Measurements from ENCODE around the gene AVPI1. TPM values are rescaled to one million over a fixed set of nuclear protein-coding genes. Genes with fewer than 3 reads are reported as not detected.
A peak's percentile ranks its signal among the peaks of the same experiment; 100 is the strongest.
"Not testable (repeated sequence)": the region's sequence is repeated elsewhere in the genome, so short reads cannot be mapped to it uniquely, and the experiment has no call there.

AVPI1 gene
- total RNA-seq, 1 donor from 2014 or later = 6.7 TPM

DNA sequence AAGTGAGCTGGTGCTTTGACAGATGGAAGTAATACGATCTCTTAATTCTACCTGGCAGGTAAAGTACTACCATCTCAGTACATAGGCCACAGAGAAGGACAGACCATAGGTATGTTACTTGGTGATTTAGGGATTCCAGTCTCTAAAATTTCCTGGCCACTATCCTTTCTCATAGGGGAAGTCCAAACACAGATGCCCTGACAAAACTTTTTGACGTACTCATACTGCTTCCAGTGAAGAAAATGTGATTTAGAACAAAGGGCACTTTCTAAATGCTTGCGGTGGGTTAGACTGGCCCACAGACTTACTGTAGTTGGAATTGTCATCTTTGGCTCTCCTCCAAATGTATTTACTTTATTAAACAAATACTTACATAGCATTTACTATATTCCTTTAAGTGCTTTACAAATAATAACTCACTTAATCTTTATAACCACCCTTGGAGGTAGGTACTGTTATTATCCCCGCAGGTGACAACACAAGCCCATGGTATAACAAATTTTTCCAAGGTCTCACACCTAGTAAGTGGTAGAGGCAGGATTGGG lies 43.5 kb downstream of the AVPI1 start:
- intact Hi-C loops (cut with micrococcal nuclease) = no loop called here
- H3K4me3 ChIP-seq = no peak overlapping the region
- no peak overlapping the region for H3K27ac ChIP-seq (replicated peaks)
- peaks cover 20% of the 10 kb centered on the region for H3K36me3 ChIP-seq
- no peak for DNase-seq
- no peaks in the 10 kb centered on the region for H3K9me3 ChIP-seq (replicated peaks)
- H3K4me1 ChIP-seq = peaks cover 21% of the 10 kb centered on the region
- no peak for TF ChIP-seq CTCF (IDR thresholded peaks at IDR 0.05; ENCODE audit: borderline replicate concordance)
- H3K27me3 ChIP-seq (ENCODE audit: low read depth) = no peaks in the 10 kb centered on the region

DNA sequence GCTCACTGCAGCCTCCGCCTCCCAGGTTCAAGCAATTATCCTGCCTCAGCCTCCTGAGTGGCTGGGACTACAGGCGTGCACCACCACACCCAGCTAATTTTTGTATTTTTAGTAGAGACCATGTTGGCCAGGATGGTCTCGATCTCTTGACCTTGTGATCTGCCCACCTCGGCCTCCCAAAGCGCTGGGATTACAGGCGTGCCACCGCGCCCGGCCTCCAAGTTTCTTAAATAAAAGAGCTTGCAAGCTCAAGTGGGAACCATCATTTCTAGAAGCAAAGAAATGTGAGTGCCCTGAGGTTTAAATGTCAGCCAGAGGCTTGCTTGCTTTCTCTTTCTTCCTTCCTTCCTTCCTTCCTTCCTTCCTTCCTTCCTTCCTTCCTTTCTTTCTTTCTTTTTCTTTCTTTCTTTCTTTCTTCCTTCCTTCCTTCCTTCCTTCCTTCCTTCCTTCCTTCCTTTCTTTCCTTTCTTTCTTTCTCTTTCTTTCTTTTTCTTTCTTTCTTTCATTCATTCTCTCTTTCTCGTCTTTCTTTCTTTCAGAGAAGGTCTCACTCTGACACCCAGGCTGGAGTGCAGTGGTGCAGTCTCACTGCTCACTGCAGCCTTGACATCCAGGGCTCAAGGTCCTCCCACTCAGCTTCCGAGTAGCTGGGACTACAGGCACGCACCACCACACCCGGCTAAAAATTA lies 44.4 kb downstream of the AVPI1 start:
- H3K4me3 ChIP-seq = peak overlapping the region; percentile 88
- DNase-seq; H3K27ac ChIP-seq (replicated peaks); H3K27me3 ChIP-seq (ENCODE audit: low read depth); intact Hi-C loops (cut with micrococcal nuclease); H3K9me3 ChIP-seq (replicated peaks): not testable (repeated sequence)
- H3K36me3 ChIP-seq = peaks cover 20% of the 10 kb centered on the region
- H3K4me1 ChIP-seq = peaks cover 21% of the 10 kb centered on the region

GRCh38 chr10:97640868-97641811 lies 45.9 kb downstream of the AVPI1 start:
- no peaks in the 10 kb centered on the region for H3K27me3 ChIP-seq (ENCODE audit: low read depth)
- DNase-seq = peak; percentile 24
- peaks cover 21% of the 10 kb centered on the region for H3K4me1 ChIP-seq
- H3K4me3 ChIP-seq = peak overlapping the region; percentile 88
- H3K9me3 ChIP-seq (replicated peaks) = no peaks in the 10 kb centered on the region
- no peak for TF ChIP-seq CTCF (IDR thresholded peaks at IDR 0.05; ENCODE audit: borderline replicate concordance)
- H3K36me3 ChIP-seq = peaks cover 12% of the 10 kb centered on the region
- H3K27ac ChIP-seq (replicated peaks) = peak overlapping the region; percentile 85
- intact Hi-C loops (cut with micrococcal nuclease) = no loop called here

DNA sequence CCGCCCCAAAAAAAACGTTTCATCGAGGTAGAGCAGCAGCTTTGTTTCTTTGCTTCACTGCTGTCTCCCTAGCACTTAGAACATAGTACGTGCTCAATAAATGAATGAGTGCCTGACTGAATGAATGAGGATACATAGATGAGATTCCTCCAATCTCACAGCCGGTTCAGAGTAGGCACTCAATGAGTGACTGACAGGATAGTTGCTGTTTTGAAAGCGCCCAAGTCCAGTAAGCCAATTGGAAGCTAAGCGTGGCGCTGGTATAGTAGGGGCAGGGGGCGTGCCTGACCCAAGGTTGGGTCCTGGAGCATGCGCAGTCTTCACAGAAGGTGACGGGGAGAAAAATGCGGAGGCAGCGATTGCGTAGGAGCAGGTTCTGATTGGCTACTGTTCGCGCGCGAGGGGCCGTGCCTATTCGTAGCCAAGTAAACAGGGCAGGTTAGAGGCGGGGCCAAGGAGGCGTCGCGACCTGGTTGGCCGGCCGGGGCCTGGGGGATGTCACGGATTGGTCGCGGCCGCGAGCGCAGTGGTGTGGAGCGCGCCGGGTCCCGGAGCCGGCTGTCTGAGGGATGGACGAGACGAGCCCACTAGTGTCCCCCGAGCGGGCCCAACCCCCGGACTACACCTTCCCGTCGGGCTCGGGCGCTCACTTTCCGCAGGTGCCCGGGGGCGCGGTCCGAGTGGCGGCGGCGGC lies 46.7 kb downstream of the AVPI1 start, which contains the start of gene PI4K2A:
Gene PI4K2A (plus strand): TSS at position 498 of the 694 bp plus-strand sequence. CDS start 72 bp downstream, at position 570.
- peak; percentile 99 for DNase-seq
- Histone ChIP-seq H3K4me1 (peaks cover 21% of the 10 kb centered on the region), H3K9me3 (replicated peaks) (no peaks in the 10 kb centered on the region), H3K4me3 (peak within 1 kb of the TSS; percentile 88), H3K27ac (replicated peaks) (peak within 1 kb of the TSS; percentile 85), H3K27me3 (ENCODE audit: low read depth) (no peaks in the 10 kb centered on the region), H3K36me3 (peaks cover 11% of the 10 kb centered on the region)
- intact Hi-C loops (cut with micrococcal nuclease) = no loop called here
- no peak for TF ChIP-seq CTCF (IDR thresholded peaks at IDR 0.05; ENCODE audit: borderline replicate concordance)

- H3K27me3 ChIP-seq (ENCODE audit: low read depth); H3K4me3 ChIP-seq; H3K9me3 ChIP-seq (replicated peaks); H3K36me3 ChIP-seq; H3K27ac ChIP-seq (replicated peaks); DNase-seq; intact Hi-C loops (cut with micrococcal nuclease): not testable (repeated sequence)
- H3K4me1 ChIP-seq = peaks cover 21% of the 10 kb centered on the region
Observed at GRCh38 chr10:97639090-97639489, 48.0 kb downstream of the AVPI1 start.

DNA sequence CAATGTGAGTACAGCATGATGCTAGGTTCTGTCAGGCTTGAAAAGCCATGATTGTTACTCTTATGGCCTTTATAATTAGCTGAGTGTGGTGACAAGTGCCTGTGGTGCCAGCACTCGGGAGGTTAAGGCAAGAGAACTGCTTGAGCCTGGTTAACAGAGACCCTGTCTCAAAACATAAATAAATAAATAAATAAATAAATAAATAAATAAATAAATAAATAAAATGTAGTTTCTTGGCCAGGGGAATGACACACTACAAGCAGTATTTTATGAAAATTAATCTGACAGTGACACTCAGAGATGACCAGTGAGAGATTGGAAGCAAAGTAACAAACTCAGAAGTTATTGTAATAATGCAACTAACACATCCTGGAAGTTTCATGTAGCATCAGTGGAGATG lies 51.5 kb downstream of the AVPI1 start:
- no peaks in the 10 kb centered on the region for H3K9me3 ChIP-seq (replicated peaks)
- peaks cover 14% of the 10 kb centered on the region for H3K4me1 ChIP-seq
- no peak for DNase-seq
- no peak overlapping the region for H3K27ac ChIP-seq (replicated peaks)
- no peak for TF ChIP-seq CTCF (IDR thresholded peaks at IDR 0.05; ENCODE audit: borderline replicate concordance)
- H3K27me3 ChIP-seq (ENCODE audit: low read depth) = no peaks in the 10 kb centered on the region
- H3K36me3 ChIP-seq = no peaks in the 10 kb centered on the region
- intact Hi-C loops (cut with micrococcal nuclease) = no loop called here
- no peak overlapping the region for H3K4me3 ChIP-seq

All from left ventricle myocardium inferior (tissue), 1 donor.